ENCODE data around the gene RTP4.

DNA sequence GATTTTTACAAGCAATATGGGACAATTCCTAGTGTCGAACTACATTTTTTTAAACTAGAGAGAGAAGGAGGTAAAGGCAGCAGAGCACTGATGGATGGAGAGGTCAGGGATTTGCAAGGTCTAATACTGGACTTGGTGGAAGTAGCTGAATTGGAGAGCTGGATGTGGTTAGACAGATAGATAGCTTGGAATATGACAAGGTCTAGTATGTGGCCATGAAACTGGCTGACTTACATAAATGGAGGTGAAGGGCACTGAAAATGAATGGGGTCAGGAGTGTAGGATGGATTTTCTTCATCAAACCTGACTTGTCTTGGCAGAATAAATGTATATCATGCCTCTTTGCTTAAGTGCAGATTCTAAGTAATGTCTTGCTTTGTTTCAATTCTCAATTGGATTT is 10.1 kb upstream of the RTP4 start:
- TF ChIP-seq POLR2AphosphoS5 (IDR thresholded peaks at IDR 0.05), result no peak
- TF ChIP-seq, protein P1, sequence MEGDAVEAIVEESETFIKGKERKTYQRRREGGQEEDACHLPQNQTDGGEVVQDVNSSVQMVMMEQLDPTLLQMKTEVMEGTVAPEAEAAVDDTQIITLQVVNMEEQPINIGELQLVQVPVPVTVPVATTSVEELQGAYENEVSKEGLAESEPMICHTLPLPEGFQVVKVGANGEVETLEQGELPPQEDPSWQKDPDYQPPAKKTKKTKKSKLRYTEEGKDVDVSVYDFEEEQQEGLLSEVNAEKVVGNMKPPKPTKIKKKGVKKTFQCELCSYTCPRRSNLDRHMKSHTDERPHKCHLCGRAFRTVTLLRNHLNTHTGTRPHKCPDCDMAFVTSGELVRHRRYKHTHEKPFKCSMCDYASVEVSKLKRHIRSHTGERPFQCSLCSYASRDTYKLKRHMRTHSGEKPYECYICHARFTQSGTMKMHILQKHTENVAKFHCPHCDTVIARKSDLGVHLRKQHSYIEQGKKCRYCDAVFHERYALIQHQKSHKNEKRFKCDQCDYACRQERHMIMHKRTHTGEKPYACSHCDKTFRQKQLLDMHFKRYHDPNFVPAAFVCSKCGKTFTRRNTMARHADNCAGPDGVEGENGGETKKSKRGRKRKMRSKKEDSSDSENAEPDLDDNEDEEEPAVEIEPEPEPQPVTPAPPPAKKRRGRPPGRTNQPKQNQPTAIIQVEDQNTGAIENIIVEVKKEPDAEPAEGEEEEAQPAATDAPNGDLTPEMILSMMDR (IDR thresholded peaks at IDR 0.05), result no peak

Data from prostate gland (tissue), 2 donors.